Upper lobe of left lung (tissue), 4 donors: ENCODE measurements around the gene OR10G8.

Experiments
- EP300 ChIP-seq, 4 donors: sonication (generic); formaldehyde crosslinking; IDR thresholded peaks; one replicate each; pipeline ENCODE4 v1.5.1; 2017; ENCODE audit warnings: antibody characterized with exemption in 4 of 4, control low read depth in 2 of 4
- POLR2A ChIP-seq, 4 donors: fragments of 450-650 bp; IDR thresholded peaks; one replicate each; pipeline ENCODE4 v1.5.1; 2016 to 2017; ENCODE audit warnings: antibody characterized with exemption in 4 of 4, mild to moderate bottlenecking in 2 of 4
- TF ChIP-seq, protein P1 (sequence below), 6 experiments: fragments of 450-650 bp in 4 of 6; fragments of 200-600 bp in 2 of 6; sonication (generic) in 2 of 6; IDR thresholded peaks; one replicate each; pipeline ENCODE4 v1.5.1; 2016 to 2019; ENCODE audit warnings: antibody characterized with exemption in 6 of 6

GRCh38 chr11:124079631-124080326, 53.2 kb downstream of the OR10G8 start:
- TF ChIP-seq, protein P1, sequence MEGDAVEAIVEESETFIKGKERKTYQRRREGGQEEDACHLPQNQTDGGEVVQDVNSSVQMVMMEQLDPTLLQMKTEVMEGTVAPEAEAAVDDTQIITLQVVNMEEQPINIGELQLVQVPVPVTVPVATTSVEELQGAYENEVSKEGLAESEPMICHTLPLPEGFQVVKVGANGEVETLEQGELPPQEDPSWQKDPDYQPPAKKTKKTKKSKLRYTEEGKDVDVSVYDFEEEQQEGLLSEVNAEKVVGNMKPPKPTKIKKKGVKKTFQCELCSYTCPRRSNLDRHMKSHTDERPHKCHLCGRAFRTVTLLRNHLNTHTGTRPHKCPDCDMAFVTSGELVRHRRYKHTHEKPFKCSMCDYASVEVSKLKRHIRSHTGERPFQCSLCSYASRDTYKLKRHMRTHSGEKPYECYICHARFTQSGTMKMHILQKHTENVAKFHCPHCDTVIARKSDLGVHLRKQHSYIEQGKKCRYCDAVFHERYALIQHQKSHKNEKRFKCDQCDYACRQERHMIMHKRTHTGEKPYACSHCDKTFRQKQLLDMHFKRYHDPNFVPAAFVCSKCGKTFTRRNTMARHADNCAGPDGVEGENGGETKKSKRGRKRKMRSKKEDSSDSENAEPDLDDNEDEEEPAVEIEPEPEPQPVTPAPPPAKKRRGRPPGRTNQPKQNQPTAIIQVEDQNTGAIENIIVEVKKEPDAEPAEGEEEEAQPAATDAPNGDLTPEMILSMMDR (IDR thresholded peaks at IDR 0.05): no peak
- TF ChIP-seq EP300 (IDR thresholded peaks at IDR 0.05) (no peak), POLR2A (IDR thresholded peaks at IDR 0.05) (no peak)
